AG10803 (cell line): ENCODE measurements around the gene CPSF3.

Experiments
- DNase-seq: peaks from one replicate; pipeline ENCODE4 v3.0.0; 2010; ENCODE audit warnings: low read depth
- H3K4me3 ChIP-seq: 2 replicates; pipeline ENCODE4 v1.5.1; 2011; ENCODE audit warnings: mild to moderate bottlenecking, low read length, control low read depth
- TF ChIP-seq, protein P1 (sequence below): conservative IDR thresholded peaks from 2 replicates; pipeline ENCODE4 v1.5.1; 2011; ENCODE audit warnings: mild to moderate bottlenecking, low read length, control low read depth, inconsistent platforms

Gene CPSF3

DNA sequence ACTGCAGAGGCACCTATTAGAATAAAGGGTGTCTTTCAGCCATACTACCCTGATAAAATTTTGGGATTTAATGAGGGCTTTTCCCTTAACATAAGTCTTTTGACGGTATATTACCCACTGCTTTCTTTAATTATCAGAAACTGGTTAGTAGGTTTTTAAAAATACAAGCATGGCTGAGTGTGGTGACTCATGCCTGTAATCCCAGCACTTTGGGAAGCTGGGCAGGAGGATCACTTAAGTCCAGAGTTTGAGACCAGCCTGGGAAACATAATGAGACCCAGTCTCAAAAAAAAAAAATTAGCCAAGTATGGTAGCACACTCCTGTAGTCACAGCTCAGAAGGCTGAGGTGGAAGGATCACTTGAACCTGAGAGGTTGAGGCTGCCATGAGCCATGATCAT lies 16.1 kb downstream of the CPSF3 start:
- no peak overlapping the region for H3K4me3 ChIP-seq
- TF ChIP-seq, protein P1, sequence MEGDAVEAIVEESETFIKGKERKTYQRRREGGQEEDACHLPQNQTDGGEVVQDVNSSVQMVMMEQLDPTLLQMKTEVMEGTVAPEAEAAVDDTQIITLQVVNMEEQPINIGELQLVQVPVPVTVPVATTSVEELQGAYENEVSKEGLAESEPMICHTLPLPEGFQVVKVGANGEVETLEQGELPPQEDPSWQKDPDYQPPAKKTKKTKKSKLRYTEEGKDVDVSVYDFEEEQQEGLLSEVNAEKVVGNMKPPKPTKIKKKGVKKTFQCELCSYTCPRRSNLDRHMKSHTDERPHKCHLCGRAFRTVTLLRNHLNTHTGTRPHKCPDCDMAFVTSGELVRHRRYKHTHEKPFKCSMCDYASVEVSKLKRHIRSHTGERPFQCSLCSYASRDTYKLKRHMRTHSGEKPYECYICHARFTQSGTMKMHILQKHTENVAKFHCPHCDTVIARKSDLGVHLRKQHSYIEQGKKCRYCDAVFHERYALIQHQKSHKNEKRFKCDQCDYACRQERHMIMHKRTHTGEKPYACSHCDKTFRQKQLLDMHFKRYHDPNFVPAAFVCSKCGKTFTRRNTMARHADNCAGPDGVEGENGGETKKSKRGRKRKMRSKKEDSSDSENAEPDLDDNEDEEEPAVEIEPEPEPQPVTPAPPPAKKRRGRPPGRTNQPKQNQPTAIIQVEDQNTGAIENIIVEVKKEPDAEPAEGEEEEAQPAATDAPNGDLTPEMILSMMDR, result no peak
- DNase-seq, result peak; percentile 18

DNA sequence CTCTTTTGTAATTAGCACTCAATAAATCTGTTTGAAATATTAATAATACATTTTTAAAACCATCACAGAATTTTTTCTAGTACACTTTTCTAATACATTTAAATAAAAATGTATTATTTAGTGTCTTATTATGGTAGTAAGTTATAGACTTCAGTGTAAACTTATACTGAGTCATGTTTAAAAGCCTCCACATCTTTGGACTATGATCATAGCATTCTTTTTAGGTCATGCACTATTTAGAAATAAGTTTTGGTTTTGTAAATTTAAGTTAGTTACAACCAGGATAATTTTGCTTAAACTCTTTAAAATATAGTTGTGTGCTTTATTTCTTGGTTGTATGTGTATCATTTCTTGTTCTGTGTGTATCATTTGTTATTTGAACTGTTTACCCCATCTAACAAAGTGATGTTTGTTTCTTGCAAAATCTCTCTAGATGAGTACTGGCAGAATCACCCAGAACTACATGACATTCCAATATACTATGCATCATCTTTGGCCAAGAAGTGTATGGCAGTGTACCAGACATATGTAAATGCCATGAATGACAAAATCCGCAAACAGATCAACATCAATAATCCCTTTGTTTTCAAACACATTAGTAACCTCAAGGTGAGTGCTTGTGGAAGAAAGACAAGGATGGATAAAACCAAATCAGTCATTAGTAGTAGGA lies 16.7 kb downstream of the CPSF3 start:
- DNase-seq, result peak; percentile 76
- TF ChIP-seq, protein P1, result no peak
- H3K4me3 ChIP-seq, result no peak overlapping the region

DNA sequence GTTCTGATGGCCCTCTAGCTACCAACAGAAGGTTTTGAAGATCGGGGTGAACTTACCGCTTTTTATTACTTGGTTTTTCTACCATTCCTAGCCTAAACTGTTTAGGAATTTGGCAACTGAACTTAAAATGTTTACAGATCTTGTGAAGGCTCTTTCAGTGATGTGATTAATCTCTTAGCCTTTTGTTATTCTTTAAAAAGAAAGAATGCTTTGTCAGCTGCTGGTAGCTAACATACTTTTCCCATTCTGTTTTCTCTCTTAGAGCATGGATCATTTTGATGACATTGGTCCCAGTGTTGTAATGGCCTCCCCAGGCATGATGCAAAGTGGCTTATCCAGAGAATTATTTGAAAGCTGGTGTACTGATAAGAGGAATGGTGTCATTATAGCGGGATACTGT lies 18.1 kb downstream of the CPSF3 start:
- peak; percentile 20 for DNase-seq
- H3K4me3 ChIP-seq, result no peak overlapping the region
- TF ChIP-seq, protein P1, result no peak

DNA sequence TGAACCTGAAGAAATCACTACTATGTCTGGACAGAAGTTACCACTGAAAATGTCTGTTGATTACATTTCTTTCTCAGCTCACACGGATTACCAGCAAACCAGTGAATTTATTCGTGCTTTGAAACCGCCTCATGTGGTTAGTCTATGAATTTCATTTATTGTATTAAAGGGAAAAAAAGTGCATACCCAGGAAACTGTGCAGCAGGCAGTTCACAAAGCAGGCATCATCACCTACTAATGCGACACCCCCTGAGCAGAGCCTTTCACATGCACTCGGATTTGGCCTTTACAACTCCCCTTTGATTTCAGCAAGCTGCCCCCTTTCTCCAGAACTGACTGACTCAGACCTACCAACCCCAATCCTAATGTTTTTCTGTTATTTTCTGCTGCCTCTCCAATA lies 20.1 kb downstream of the CPSF3 start:
- no peak for DNase-seq
- no peak overlapping the region for H3K4me3 ChIP-seq
- TF ChIP-seq, protein P1, result no peak

DNA sequence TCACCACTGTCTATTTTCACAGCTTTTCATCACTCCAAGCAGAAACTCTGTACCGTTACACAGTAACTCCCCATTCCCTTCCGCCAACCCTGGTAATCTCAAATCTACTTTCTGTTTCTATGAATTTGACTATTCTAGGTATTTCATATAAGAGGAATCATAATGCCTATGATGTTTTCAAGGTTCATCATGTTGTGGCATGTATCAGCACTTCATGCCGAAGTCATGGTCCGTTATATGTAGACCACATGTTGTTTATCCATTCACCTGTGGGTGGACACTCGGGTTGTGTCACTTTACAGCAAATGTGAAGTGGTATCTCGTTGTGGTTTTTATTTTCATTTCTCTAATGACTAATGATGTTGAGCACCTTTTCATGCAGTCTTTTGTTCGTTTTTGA lies 21.6 kb downstream of the CPSF3 start:
- no peak for DNase-seq
- TF ChIP-seq, protein P1, result no peak
- no peak overlapping the region for H3K4me3 ChIP-seq

DNA sequence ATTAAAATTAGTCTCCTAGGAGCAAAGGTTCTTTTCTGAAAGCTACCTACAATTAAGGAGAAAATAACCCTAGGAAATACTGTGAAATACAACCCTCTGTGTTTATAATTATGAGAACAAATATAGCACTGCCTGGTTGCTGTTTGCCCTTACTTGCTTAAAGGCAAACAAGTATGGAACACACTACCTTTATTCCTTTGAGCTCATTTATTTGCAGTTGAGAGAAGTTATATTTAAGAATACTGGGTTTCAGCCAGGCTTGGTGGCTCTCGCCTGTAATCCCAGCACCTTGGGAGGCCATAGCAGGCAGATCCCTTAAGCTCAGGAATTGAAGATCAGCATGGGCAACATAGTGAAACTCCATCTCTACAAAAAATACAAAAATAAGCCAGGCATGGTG lies 27.8 kb downstream of the CPSF3 start:
- H3K4me3 ChIP-seq, result no peak overlapping the region
- DNase-seq, result no peak
- TF ChIP-seq, protein P1, result no peak

DNA sequence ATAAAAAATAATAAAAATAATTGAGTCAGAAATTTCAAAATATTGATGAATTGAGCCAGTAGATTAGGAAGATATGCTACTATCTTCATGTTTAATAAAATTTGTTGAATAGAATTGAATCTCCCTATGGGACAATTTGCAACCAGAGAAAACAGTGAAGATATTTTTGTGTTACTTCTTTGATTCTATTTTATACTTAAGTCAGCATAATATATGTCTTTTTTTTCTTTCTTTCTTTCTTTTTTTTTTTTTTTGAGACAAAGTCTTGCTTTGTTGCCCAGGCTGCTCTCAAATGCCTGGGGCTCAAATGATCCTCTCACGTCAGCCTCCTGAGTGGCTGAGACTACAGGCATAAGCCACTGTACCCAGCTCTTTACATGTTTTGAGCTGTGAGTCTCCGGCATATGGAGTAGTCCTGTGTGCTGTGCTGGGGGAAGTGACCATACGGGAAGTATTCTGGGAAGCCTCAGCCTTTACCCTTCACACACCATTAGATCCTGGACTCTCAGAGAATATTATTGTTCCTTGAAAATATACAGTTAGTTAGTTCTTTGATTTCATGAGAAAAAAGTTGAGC lies 37.1 kb downstream of the CPSF3 start:
- H3K4me3 ChIP-seq, result no peak overlapping the region
- TF ChIP-seq, protein P1, result no peak
- no peak for DNase-seq
